HG02763 (cell line): ENCODE measurements around the gene ASH1L.
"Not testable (repeated sequence)": the region's sequence is repeated elsewhere in the genome, so short reads cannot be mapped to it uniquely, and the experiment has no call there.

Experiments used
- ATAC-seq: cut with Tn5 transposase; IDR thresholded peaks from one replicate; pipeline ENCODE4 v1.9.1; 2021; ENCODE audit warnings: mild to moderate bottlenecking, moderate library complexity; ENCODE audit not compliant: unreplicated experiment

ASH1L gene

GRCh38 chr1:155334962-155335361, 227.6 kb downstream of the ASH1L start:
- no peak for ATAC-seq

DNA sequence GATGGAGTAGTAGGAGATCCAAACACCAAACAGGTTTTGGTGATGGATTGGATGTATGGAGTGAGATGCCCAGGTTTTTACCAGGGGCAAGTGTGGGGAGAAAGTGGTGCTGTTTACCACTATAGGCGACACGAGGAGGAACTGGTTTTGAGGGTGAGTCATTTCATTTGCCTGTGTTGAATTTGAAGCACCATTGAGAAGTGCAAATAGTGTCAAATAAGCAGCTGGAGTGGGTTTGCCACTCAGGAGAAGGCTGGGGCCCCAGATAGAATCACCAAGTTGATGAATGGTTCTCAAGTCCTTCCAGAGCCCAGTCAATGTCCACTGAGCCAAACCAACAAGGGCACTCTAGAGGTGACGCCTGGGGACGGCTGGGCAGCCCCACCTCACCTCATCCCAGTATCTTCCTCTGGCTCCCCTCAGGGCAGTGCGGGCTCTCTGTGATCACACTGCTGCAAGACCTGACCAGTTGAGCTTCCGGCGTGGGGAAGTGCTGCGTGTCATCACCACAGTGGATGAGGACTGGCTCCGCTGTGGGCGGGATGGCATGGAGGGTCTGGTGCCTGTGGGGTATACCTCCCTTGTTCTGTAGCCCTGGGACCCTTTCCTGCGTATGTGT, 232.5 kb downstream of the ASH1L start:
- no peak for ATAC-seq

DNA sequence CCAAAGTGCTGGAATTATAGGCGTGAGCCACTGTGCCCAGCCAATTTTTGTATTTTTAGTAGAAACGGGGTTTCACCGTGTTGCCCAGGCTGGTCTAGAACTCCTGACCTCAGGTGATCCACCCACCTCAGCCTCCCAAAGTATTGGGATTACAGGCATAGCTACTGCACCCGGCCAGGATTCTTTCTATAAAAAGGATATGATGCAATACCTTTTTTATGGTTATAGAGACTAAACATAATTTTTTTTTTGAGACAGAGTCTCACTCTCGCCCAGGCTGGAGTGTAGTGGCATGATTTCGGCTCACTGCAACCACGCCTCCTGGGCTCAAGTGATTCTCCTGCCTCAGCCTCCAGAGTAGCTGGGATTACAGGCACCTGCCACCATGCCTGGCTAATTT, 233.7 kb downstream of the ASH1L start:
- ATAC-seq = not testable (repeated sequence)

GRCh38 chr1:155327981-155328380, 234.6 kb downstream of the ASH1L start:
- no peak for ATAC-seq

- no peak for ATAC-seq
Observed at GRCh38 chr1:155326631-155327037, 236.0 kb downstream of the ASH1L start.

DNA sequence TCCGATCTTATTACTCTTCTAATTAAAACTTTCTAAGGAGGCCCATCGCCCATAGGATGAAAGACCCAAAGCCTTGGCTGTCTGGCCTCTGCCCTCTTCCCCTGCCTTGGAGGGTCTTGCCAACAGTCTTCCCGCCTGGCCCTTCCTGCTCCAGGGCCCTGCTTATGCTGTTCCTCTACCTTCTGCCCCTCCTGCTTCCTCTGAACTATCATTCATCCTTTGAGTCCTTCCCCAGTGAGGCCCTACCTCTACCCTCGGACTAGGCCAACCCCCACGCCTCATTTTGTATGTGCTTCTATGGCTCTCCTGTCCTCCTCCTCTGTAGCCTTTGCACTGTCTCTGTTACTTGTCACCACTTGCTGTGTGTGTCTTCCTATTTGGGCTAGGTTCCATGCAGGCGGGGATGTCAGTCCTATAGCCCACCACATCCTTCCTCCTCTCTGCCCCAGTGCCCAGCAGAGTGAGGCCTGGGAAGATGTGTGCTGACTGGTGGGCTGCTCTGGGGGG, 236.5 kb downstream of the ASH1L start:
- ATAC-seq = no peak

- ATAC-seq = no peak
Observed at GRCh38 chr1:155325603-155325893, 237.1 kb downstream of the ASH1L start.

DNA sequence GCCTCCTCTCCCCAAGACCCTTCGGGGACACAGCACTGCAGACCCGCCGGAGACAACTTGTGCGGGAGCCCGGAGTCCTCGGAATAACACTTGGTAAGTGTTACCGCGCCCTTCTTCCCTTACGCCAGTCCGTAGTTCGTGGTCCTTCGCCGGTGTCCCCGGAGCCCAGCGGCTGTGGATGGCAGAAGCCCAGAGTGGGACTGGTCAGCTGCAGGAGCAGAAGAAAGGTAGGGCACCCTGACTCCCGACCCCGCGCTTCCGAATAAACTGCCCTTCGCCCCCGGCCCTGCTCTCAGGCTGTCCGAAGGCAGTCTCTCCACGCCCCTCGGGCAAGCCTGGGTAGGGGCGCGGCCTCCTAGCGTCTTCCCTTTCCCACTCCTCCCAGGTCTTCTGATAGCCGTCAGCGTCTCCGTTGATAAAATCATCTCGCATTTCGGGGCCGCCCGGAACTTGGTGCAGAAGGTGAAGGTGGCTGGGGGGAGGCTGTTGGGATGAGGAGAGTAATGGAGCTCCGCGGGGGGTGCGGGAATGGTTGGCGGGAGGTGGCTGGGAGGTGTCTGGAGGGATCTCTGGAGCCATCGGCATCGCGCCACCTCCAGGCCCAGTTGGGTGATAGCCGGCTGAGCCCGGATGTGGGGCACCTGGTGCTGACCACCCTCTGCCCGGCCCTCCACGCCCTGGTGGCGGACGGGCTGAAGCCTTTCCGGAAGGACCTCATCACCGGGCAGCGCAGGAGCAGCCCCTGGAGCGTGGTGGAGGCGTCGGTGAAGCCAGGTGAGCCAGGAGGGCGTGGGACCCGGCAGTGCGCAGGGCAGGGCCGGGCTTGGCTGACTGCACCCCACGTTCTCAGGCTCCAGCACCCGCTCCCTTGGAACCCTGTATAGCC, 237.6 kb downstream of the ASH1L start:
- no peak for ATAC-seq

DNA sequence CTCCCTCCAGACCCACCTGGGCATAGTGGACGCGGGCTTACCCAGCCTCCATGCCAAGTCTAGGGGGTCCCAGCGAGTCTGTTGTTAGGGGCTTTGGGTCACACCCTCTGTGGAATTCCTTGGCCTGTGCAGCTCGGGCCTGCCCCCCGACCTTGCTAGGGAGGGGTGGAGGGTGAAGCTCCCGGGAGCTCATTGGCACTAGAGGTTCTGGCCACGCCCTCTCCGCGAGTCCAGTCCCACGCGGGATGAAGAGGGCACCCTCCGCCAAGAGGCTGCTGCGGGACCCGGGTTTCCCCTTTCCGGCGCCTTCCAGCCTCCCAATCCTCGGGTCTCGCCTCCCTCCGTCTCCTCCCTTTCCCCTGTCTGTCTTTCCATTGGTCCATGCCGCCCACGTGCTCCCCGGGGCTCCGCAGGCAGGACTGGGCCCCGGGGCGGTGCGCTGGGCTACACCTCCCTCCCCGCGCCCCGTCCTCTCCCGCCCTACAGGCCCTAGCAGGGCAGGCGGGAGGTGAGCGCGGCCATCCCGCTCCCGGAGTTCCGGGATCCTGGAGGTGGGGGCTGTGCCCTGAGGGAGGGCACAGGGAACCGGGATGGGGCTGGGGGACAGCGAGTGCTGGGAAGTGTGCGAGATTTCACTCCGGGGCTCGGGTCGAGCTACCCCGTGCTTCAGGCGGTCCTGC, 238.4 kb downstream of the ASH1L start:
- peak; percentile 56 for ATAC-seq

DNA sequence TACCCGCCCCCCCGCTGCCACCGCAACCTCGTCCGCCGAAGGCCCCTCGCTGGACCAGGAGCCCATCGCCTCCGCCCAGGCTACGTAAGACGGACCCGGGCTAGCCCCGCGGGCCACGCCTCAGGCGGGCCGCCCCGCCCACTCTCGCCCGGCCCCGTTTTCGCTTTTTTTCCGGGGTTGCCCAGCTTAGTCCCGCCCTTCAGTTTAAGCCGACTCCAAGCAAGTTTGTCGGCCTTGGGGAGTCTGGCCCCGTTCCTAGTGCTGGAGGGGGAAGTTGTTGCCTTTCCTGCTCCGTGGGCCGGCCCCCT, 238.9 kb downstream of the ASH1L start:
- peak; percentile 43 for ATAC-seq

- peak; percentile 39 for ATAC-seq
Observed at GRCh38 chr1:155322953-155323728, 239.5 kb downstream of the ASH1L start.

- no peak for ATAC-seq
Observed at GRCh38 chr1:155322571-155322952, 240.0 kb downstream of the ASH1L start.

- ATAC-seq = no peak
Observed at GRCh38 chr1:155321639-155322503, 240.7 kb downstream of the ASH1L start.

- no peak for ATAC-seq
Observed at GRCh38 chr1:155320661-155321617, 241.7 kb downstream of the ASH1L start, which contains the start of gene RUSC1. RUSC1 (plus strand) TSS chr1:155320894; CDS start chr1:155321774, 880 bp downstream.

DNA sequence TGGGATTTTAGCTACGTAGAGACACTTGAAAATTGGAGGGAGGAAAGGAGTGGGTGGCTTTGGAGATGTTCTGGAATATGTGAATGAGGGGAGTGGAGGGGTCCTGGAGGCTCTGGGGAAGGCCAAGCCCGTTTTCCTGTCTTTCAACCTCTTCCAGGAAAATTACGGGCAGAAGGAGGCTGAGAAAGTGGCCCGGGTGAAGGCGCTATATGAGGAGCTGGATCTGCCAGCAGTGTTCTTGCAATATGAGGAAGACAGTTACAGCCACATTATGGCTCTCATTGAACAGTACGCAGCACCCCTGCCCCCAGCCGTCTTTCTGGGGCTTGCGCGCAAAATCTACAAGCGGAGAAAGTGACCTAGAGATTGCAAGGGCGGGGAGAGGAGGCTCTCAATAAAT, 242.4 kb downstream of the ASH1L start:
- ATAC-seq = no peak

DNA sequence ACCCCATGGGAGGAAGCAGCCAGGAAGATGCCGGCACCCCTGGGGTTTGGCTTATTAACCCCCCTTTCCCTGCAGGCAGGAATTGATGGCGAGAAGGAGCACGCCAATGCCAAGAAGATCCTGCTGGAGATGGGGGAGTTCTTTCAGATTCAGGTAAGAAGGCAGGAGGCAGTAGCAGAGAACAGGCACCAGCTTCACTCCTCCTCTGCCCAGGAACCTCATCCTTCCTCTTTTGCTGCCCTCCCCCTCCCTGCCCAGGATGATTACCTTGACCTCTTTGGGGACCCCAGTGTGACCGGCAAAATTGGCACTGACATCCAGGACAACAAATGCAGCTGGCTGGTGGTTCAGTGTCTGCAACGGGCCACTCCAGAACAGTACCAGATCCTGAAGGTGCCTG, 243.1 kb downstream of the ASH1L start:
- ATAC-seq = no peak

GRCh38 chr1:155318082-155318481, 244.5 kb downstream of the ASH1L start:
- ATAC-seq = no peak

GRCh38 chr1:155316922-155317321, 245.7 kb downstream of the ASH1L start:
- no peak for ATAC-seq

DNA sequence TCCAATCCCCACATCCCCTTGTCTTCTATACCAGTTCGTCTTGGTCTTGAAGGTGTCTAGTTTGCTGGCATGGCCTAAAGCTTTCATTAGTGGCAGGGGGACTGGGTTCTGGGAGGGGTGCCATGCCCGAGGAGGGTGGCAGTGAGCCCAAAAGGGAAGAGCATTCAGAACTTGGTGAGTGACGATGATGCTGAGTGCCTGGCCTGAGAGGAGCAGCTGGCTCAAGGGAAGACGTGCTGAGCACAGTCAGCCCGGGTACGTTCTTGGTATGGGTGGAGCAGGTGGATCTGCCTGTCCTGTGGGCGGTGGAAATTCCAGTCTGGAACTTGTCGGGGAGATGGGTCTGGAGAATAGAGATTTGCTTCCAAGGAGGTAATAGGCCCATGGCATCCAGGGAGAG, 249.3 kb downstream of the ASH1L start:
- ATAC-seq = no peak
